ENCODE measurements around the gene ADARB2.
"Not testable (repeated sequence)": the region's sequence is repeated elsewhere in the genome, so short reads cannot be mapped to it uniquely, and the experiment has no call there.

The ADARB2 gene

GRCh38 chr10:1546431-1547110 lies 190.8 kb downstream of the ADARB2 start:
- DNase-seq (ENCODE audit: low read depth), result no peak

- no peak for DNase-seq (ENCODE audit: low read depth)
Measured at GRCh38 chr10:1545524-1545923, 191.8 kb downstream of the ADARB2 start.

- no peak for DNase-seq (ENCODE audit: low read depth)
Measured at GRCh38 chr10:1544929-1545328, 192.4 kb downstream of the ADARB2 start.

GRCh38 chr10:1544209-1544673 lies 193.1 kb downstream of the ADARB2 start:
- no peak for DNase-seq (ENCODE audit: low read depth)

GRCh38 chr10:1543596-1543995 lies 193.7 kb downstream of the ADARB2 start:
- DNase-seq (ENCODE audit: low read depth), result no peak

- no peak for DNase-seq (ENCODE audit: low read depth)
Measured at GRCh38 chr10:1542941-1543340, 194.4 kb downstream of the ADARB2 start.

GRCh38 chr10:1540144-1540543 lies 197.2 kb downstream of the ADARB2 start:
- no peak for DNase-seq (ENCODE audit: low read depth)

- no peak for DNase-seq (ENCODE audit: low read depth)
Measured at GRCh38 chr10:1539216-1539615, 198.1 kb downstream of the ADARB2 start.

GRCh38 chr10:1538531-1539061 lies 198.7 kb downstream of the ADARB2 start:
- DNase-seq (ENCODE audit: low read depth), result no peak

GRCh38 chr10:1538121-1538520 lies 199.2 kb downstream of the ADARB2 start:
- DNase-seq (ENCODE audit: low read depth), result no peak

GRCh38 chr10:1537449-1537848 lies 199.9 kb downstream of the ADARB2 start:
- not testable (repeated sequence) for DNase-seq (ENCODE audit: low read depth)

GRCh38 chr10:1536341-1536740 lies 201.0 kb downstream of the ADARB2 start:
- DNase-seq (ENCODE audit: low read depth), result no peak

GRCh38 chr10:1535301-1535965 lies 201.9 kb downstream of the ADARB2 start:
- DNase-seq (ENCODE audit: low read depth), result no peak

GRCh38 chr10:1534820-1535219 lies 202.5 kb downstream of the ADARB2 start:
- no peak for DNase-seq (ENCODE audit: low read depth)

GRCh38 chr10:1532636-1533035 lies 204.7 kb downstream of the ADARB2 start:
- no peak for DNase-seq (ENCODE audit: low read depth)

- DNase-seq (ENCODE audit: low read depth), result no peak
Measured at GRCh38 chr10:1531883-1532597, 205.3 kb downstream of the ADARB2 start.

GRCh38 chr10:1530871-1531517 lies 206.3 kb downstream of the ADARB2 start:
- no peak for DNase-seq (ENCODE audit: low read depth)

- no peak for DNase-seq (ENCODE audit: low read depth)
Measured at GRCh38 chr10:1529806-1530413, 207.4 kb downstream of the ADARB2 start.

- no peak for DNase-seq (ENCODE audit: low read depth)
Measured at GRCh38 chr10:1527951-1528350, 209.4 kb downstream of the ADARB2 start.

GRCh38 chr10:1526436-1527055 lies 210.8 kb downstream of the ADARB2 start:
- DNase-seq (ENCODE audit: low read depth), result no peak
